NCI-H2171 treated with DMSO at 0.1 percent for 48 hours (cell line): ENCODE results near the gene HELZ2.
"Not testable (repeated sequence)": the region's sequence is repeated elsewhere in the genome, so short reads cannot be mapped to it uniquely, and the experiment has no call there.

Source experiments
- DNase-seq: peaks from one replicate; lab custom pipeline; 2025; lab: John Stamatoyannopoulos, UW

The HELZ2 gene

GRCh38 chr20:63574156-63574828 lies at the start of gene HELZ2:
Gene HELZ2, minus strand, starts transcription at chr20:63574239. Its CDS starts 1,854 bp downstream, at chr20:63572385.
- peak; percentile 42 for DNase-seq

- DNase-seq = no peak
These were observed 48.7 kb upstream of the HELZ2 start for GRCh38 chr20:63622732-63623131.

GRCh38 chr20:63622096-63622495 lies 48.1 kb upstream of the HELZ2 start:
- no peak for DNase-seq

GRCh38 chr20:63620991-63621390 lies 47.0 kb upstream of the HELZ2 start:
- no peak for DNase-seq

GRCh38 chr20:63619505-63619904 lies 45.5 kb upstream of the HELZ2 start:
- no peak for DNase-seq

- no peak for DNase-seq
These were observed 45.0 kb upstream of the HELZ2 start for GRCh38 chr20:63619086-63619485.

GRCh38 chr20:63618291-63618980 lies 44.4 kb upstream of the HELZ2 start:
- DNase-seq = no peak

- DNase-seq = no peak
These were observed 43.8 kb upstream of the HELZ2 start for GRCh38 chr20:63617876-63618265.

GRCh38 chr20:63617092-63617875 lies 43.2 kb upstream of the HELZ2 start:
- no peak for DNase-seq

- DNase-seq = not testable (repeated sequence)
These were observed 40.0 kb upstream of the HELZ2 start for GRCh38 chr20:63613863-63614594.

GRCh38 chr20:63612276-63612931 lies 38.4 kb upstream of the HELZ2 start:
- no peak for DNase-seq

GRCh38 chr20:63611646-63612045 lies 37.6 kb upstream of the HELZ2 start:
- DNase-seq = no peak

GRCh38 chr20:63610581-63611435 lies 36.8 kb upstream of the HELZ2 start:
- DNase-seq = no peak

GRCh38 chr20:63606686-63607085 lies 32.6 kb upstream of the HELZ2 start:
- DNase-seq = no peak

- no peak for DNase-seq
These were observed 28.3 kb upstream of the HELZ2 start for GRCh38 chr20:63602321-63602720.

- DNase-seq = not testable (repeated sequence)
These were observed 27.6 kb upstream of the HELZ2 start for GRCh38 chr20:63601679-63602078.

- no peak for DNase-seq
These were observed 25.5 kb upstream of the HELZ2 start for GRCh38 chr20:63599396-63600050.

GRCh38 chr20:63598479-63599395 lies 24.7 kb upstream of the HELZ2 start:
- no peak for DNase-seq
